Panc1 (cell line): Measurements from ENCODE around the gene MYCN. TPM values are rescaled to one million over a fixed set of nuclear protein-coding genes. Genes with fewer than 3 reads are reported as not detected.

Experiments
- ATAC-seq: fragments of 200-7000 bp; cut with Tn5 transposase; 2 replicates; pipeline ENCODE4 v1.9.1; 2020; ENCODE audit warnings: mild to moderate bottlenecking, moderate library complexity
- BruUV-seq: library from RNA; stranded (reverse); fragments of 400-500 nt; replicated peaks from 2 replicates; lab custom pipeline; 2021; lab: Mats Ljungman, UMichigan
- CTCF ChIA-PET: fragments of 300-600 bp; sonication (Branson Sonifier 250); formaldehyde crosslinking; loops from one replicate; lab custom pipeline; 2022; ENCODE audit warnings: antibody characterized with exemption; lab: Charles Lee
- POLR2A ChIA-PET: fragments of 300-600 bp; sonication (Branson Sonifier 250); formaldehyde crosslinking; loops from one replicate; lab custom pipeline; 2022; ENCODE audit warnings: antibody characterized with exemption; lab: Charles Lee
- DNase-seq: peaks from one replicate; pipeline ENCODE4 v3.0.0-alpha.2; 2010; ENCODE audit warnings: low read depth, low spot score
- H3K27ac ChIP-seq: 2 replicates; pipeline ENCODE4 v1.5.1; 2011; ENCODE audit warnings: mild to moderate bottlenecking, low read length, inconsistent platforms
- H3K27me3 ChIP-seq: fragments of 200-500 bp; sonication (Bioruptor generic); 2 replicates; pipeline ENCODE4 v1.6.0; 2014; ENCODE audit warnings: low read length, inconsistent platforms; ENCODE audit not compliant: control insufficient read depth, insufficient read depth
- H3K36me3 ChIP-seq: fragments of 200-500 bp; sonication (Bioruptor generic); 2 replicates; pipeline ENCODE4 v1.5.1; 2014; ENCODE audit warnings: inconsistent platforms, mild to moderate bottlenecking, low read length, moderate library complexity; ENCODE audit not compliant: control insufficient read depth, insufficient read depth
- H3K4me1 ChIP-seq: 2 replicates; pipeline ENCODE4 v1.5.1; 2011; ENCODE audit warnings: inconsistent platforms, mild to moderate bottlenecking, low read length, moderate library complexity; ENCODE audit not compliant: control insufficient read depth, insufficient read depth
- H3K4me3 ChIP-seq, 2 experiments: 2 replicates each; pipeline ENCODE4 v1.5.1; 2011 to 2012; ENCODE audit warnings: low read depth in 2 of 2, low read length in 2 of 2, mild to moderate bottlenecking in 2 of 2, inconsistent platforms in 1 of 2, moderate library complexity in 1 of 2
- H3K9me3 ChIP-seq: fragments of 200-500 bp; sonication (Bioruptor generic); 2 replicates; pipeline ENCODE4 v1.5.1; 2014; ENCODE audit warnings: low read depth, mild to moderate bottlenecking, inconsistent platforms, low read length, moderate library complexity; ENCODE audit not compliant: control insufficient read depth, insufficient read depth
- CTCF ChIP-seq: fragments of 450-650 bp; IDR thresholded peaks from 2 replicates; pipeline ENCODE4 v1.5.1; 2017; ENCODE audit warnings: mild to moderate bottlenecking
- POLR2AphosphoS5 ChIP-seq: IDR thresholded peaks from 2 replicates; pipeline ENCODE4 v1.6.1; 2012; ENCODE audit warnings: mild to moderate bottlenecking, low read depth, low read length, moderate library complexity
- REST ChIP-seq, 2 experiments: IDR thresholded peaks; 2 replicates each; pipeline ENCODE4 v1.6.1; 2011 to 2012; ENCODE audit warnings: low read depth in 2 of 2, control low read depth in 1 of 2, low read length in 1 of 2, mild to moderate bottlenecking in 1 of 2, moderate library complexity in 1 of 2; ENCODE audit not compliant: insufficient read depth in 1 of 2
- SIN3A ChIP-seq: IDR thresholded peaks from 2 replicates; pipeline ENCODE4 v1.6.1; 2012; ENCODE audit warnings: low read depth, mild to moderate bottlenecking, low read length, moderate library complexity, borderline replicate concordance; ENCODE audit not compliant: insufficient read depth
- TCF7L2 ChIP-seq: IDR thresholded peaks from 2 replicates; pipeline ENCODE4 v1.6.1; 2011; ENCODE audit warnings: mild to moderate bottlenecking, low read depth, low read length, inconsistent platforms
- in situ Hi-C: cut with HindIII; loops from 2 replicates; pipeline ENCODE4 v1.10.0; 2016; ENCODE audit warnings: low sequenced_read_pairs, low pct_unique_long_range_greater_than_20kb
- intact Hi-C: fragments of 100-400 bp; cut with micrococcal nuclease; formaldehyde crosslinking; loops from one replicate; pipeline ENCODE4 v1.10.0; 2022; ENCODE audit not compliant: unreplicated experiment
- total RNA-seq: library from RNA; stranded (reverse); gene quantifications from one replicate; pipeline ENCODE4 v1.2.1, GENCODE V29; 2021; ENCODE audit not compliant: unreplicated experiment

MYCN gene
- total RNA-seq, 1 experiment from 2014 or later = not detected

- Histone ChIP-seq H3K27me3 (no peaks in the 10 kb centered on the region), H3K27ac (no peak overlapping the region), H3K4me1 (no peaks in the 10 kb centered on the region), H3K36me3 (no peaks in the 10 kb centered on the region), H3K9me3 (no peaks in the 10 kb centered on the region), H3K4me3 (no peak overlapping the region)
- intact Hi-C loops (no loop called here), in situ Hi-C loops (no loop called here)
- POLR2A ChIA-PET = no interaction called here
- DNase-seq (no peak), ATAC-seq (no peak)
- CTCF ChIA-PET = no interaction called here
- BruUV-seq = no TSS peak
- TF ChIP-seq REST (IDR thresholded peaks at IDR 0.05; ENCODE audit: insufficient read depth in 1 of 2, low read depth in 2 of 2, low read length in 1 of 2) = no peak
- TF ChIP-seq SIN3A = no peak
- no peak for TF ChIP-seq CTCF
- TF ChIP-seq TCF7L2 = no peak
- TF ChIP-seq POLR2AphosphoS5 = no peak
Measured at GRCh38 chr2:15975676-15976075, 35.3 kb downstream of the MYCN start.

- intact Hi-C loops = no loop called here
- DNase-seq = no peak
- CTCF ChIA-PET = no interaction called here
Measured at GRCh38 chr2:15976354-15976753, 36.0 kb downstream of the MYCN start.

More at GRCh38 chr2:15976354-15976753, 36.0 kb downstream of the MYCN start:
- Histone ChIP-seq H3K27ac (no peak overlapping the region), H3K4me3 (no peak overlapping the region), H3K9me3 (no peaks in the 10 kb centered on the region), H3K4me1 (no peaks in the 10 kb centered on the region), H3K36me3 (no peaks in the 10 kb centered on the region), H3K27me3 (no peaks in the 10 kb centered on the region)
- POLR2A ChIA-PET = no interaction called here
- no peak for ATAC-seq
- BruUV-seq = no TSS peak
- in situ Hi-C loops = no loop called here
- TF ChIP-seq POLR2AphosphoS5 = no peak
- no peak for TF ChIP-seq CTCF
- TF ChIP-seq REST (IDR thresholded peaks at IDR 0.05; ENCODE audit: insufficient read depth in 1 of 2, low read depth in 2 of 2, low read length in 1 of 2) = no peak
- no peak for TF ChIP-seq SIN3A
- TF ChIP-seq TCF7L2 = no peak
